Measurements from ENCODE around the gene AKNA.

The AKNA gene

GRCh38 chr9:114367772-114368569, 19.8 kb downstream of the AKNA start:
- no peak for DNase-seq (ENCODE audit: low spot score)
- in situ Hi-C loops (cut with MboI; ENCODE audit: low sequenced_read_pairs, unreplicated experiment) = no loop called here
- TF ChIP-seq CTCF (IDR thresholded peaks at IDR 0.05; ENCODE audit: borderline replicate concordance, control extremely low read depth, extremely low read depth, insufficient read depth, missing control alignments) = no peak

- in situ Hi-C loops (cut with MboI; ENCODE audit: low sequenced_read_pairs, unreplicated experiment) = no loop called here
- no peak for DNase-seq (ENCODE audit: low spot score)
- TF ChIP-seq CTCF (IDR thresholded peaks at IDR 0.05; ENCODE audit: borderline replicate concordance, control extremely low read depth, extremely low read depth, insufficient read depth, missing control alignments) = no peak
Observed at GRCh38 chr9:114367366-114367765, 20.4 kb downstream of the AKNA start.

- no peak for TF ChIP-seq CTCF (IDR thresholded peaks at IDR 0.05; ENCODE audit: borderline replicate concordance, control extremely low read depth, extremely low read depth, insufficient read depth, missing control alignments)
- in situ Hi-C loops (cut with MboI; ENCODE audit: low sequenced_read_pairs, unreplicated experiment) = no loop called here
- peak; percentile 61 for DNase-seq (ENCODE audit: low spot score)
Observed at GRCh38 chr9:114366334-114367128, 21.3 kb downstream of the AKNA start.

- DNase-seq (ENCODE audit: low spot score) = no peak
- in situ Hi-C loops (cut with MboI; ENCODE audit: low sequenced_read_pairs, unreplicated experiment) = no loop called here
- TF ChIP-seq CTCF (IDR thresholded peaks at IDR 0.05; ENCODE audit: borderline replicate concordance, control extremely low read depth, extremely low read depth, insufficient read depth, missing control alignments) = no peak
Observed at GRCh38 chr9:114365194-114365593, 22.6 kb downstream of the AKNA start.

GRCh38 chr9:114364134-114365041, 23.4 kb downstream of the AKNA start:
- TF ChIP-seq CTCF (IDR thresholded peaks at IDR 0.05; ENCODE audit: borderline replicate concordance, control extremely low read depth, extremely low read depth, insufficient read depth, missing control alignments) = no peak
- in situ Hi-C loops (cut with MboI; ENCODE audit: low sequenced_read_pairs, unreplicated experiment) = no loop called here
- DNase-seq (ENCODE audit: low spot score) = no peak

- no peak for DNase-seq (ENCODE audit: low spot score)
- in situ Hi-C loops (cut with MboI; ENCODE audit: low sequenced_read_pairs, unreplicated experiment) = no loop called here
- TF ChIP-seq CTCF (IDR thresholded peaks at IDR 0.05; ENCODE audit: borderline replicate concordance, control extremely low read depth, extremely low read depth, insufficient read depth, missing control alignments) = no peak
Observed at GRCh38 chr9:114363424-114363823, 24.4 kb downstream of the AKNA start.

All from GM13976 (cell line).